HG03439 (cell line): ENCODE data around the gene SNX13.

Source experiments
- ATAC-seq: cut with Tn5 transposase; IDR thresholded peaks from one replicate; pipeline ENCODE4 v1.9.1; 2021; ENCODE audit warnings: mild to moderate bottlenecking, moderate library complexity; ENCODE audit not compliant: unreplicated experiment

Gene SNX13

GRCh38 chr7:17948526-17949238 is 8.4 kb upstream of the SNX13 start:
- no peak for ATAC-seq

DNA sequence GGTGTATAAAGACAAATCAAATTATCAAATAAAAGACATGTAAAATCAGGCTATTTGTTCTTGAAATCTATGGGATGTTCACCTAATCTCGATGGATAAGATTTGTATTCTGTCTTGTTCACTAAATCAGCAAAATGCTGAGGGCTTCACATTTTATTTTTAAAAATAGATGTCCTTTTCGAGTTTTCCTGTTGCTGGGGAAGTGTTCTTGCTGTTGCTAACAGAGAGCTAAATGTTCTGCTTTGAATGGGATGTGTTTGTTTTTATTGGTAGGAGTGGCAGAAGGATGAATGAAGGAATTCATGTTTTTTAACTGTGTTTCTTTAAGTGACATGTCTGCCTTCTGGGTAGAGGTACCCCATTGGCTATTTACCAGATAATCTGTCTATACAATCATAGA is 7.3 kb upstream of the SNX13 start:
- no peak for ATAC-seq

GRCh38 chr7:17946591-17946990 is 6.3 kb upstream of the SNX13 start:
- peak; percentile 68 for ATAC-seq

DNA sequence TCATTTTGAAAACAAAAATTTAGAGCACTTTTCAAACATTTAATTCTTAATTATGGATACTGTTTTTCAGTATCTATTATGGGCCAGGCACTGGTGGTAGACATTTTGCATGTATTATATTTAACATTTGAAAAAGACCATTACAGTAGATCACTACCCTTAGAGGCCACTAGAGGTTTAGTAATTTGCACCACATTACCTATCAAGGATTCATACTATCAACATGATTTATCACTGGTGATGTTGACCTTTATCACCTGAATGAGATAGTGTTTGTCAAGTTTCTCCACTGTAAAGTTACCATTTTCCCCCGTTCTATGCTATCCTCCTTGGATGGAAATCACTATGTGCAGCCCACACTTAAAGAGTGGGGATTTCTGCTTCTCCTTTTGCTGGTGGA is 4.4 kb upstream of the SNX13 start:
- no peak for ATAC-seq

- ATAC-seq = no peak
Measured at GRCh38 chr7:17943006-17943405, 2.7 kb upstream of the SNX13 start.

DNA sequence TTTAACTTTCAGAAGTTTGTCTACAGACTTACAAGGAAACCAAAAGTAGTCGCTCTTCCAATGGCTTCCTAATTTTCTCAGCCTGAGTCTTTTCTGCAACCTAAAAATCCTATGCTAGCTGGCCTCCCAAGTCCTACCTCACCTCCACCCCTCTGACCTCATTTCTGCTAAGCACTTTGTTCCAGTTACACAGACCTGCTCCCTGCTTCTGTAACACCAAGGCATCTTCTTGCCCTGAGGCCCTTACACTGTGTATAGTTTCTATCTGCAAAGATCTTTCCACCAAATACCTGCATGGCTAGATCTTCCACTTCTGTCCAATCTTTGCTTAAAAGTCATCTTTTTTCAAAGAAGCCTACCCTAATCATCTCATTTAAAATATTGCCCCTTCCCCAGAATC is 1.9 kb upstream of the SNX13 start:
- no peak for ATAC-seq

- no peak for ATAC-seq
Measured at GRCh38 chr7:17940951-17941431, 697 bp upstream of the SNX13 start.

DNA sequence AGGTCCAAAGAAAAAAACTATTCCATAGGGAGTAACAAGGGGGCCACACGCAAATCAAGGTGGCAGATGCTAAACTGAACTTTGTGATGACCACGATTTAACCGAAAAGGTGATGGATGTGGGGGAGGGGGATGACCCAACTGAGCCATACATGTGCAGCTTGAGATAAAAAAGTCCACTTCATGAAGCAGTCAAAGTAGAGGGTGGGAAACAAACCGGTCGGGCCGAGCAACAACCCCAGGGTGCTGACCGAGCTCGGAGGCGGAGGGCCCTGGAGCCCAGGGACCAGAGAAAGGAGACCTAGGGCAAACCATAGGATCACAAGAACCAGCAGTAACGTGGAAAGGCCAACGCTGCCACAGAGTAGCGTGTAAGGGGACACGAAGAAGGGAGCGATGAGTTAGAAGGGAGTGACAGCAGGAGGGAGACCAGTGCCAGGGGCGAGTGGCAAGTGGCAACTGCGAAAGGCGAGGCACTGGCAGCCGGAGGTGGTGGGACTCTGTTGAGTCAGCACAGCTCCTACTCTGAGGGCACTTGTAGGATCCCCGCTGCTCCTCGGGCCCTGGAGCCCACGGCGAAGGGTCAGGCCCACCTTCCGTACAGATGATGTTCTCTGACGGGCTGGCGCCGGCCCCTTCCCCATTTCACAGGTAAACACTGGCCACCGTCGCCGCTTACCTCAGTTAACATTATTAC is 540 bp downstream of the SNX13 start:
- peak; percentile 35 for ATAC-seq

- ATAC-seq = no peak
Measured at GRCh38 chr7:17939211-17939605, 1.1 kb downstream of the SNX13 start.

DNA sequence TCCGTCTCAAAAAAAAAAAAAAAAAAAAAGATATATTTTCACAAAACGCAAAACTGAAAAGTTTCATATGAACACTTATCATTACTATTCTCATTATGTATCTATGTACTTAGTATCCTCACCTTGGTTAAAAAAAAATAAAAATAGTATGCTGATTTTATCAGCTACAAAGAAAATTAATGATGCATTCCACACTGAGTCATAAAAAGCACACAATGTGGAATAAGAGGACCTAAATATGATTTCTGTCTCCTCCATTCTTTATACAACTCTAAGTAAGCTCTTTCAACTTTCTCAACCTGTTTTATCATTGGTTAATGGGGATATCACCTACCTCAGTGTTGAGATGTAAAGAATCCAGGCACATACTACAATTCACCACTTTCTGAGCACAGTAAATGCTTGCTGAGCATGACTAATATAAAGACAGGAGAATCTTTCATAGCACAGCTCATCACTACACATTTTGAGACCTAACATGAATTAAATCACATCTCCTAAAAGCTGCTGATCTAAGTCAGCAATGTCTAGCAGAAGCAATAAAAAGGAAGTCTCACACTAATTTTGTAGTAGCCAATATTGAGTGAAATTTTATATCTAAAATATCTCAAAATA is 2.7 kb downstream of the SNX13 start:
- ATAC-seq = no peak

GRCh38 chr7:17936321-17936720 is 4.0 kb downstream of the SNX13 start:
- ATAC-seq = no peak

DNA sequence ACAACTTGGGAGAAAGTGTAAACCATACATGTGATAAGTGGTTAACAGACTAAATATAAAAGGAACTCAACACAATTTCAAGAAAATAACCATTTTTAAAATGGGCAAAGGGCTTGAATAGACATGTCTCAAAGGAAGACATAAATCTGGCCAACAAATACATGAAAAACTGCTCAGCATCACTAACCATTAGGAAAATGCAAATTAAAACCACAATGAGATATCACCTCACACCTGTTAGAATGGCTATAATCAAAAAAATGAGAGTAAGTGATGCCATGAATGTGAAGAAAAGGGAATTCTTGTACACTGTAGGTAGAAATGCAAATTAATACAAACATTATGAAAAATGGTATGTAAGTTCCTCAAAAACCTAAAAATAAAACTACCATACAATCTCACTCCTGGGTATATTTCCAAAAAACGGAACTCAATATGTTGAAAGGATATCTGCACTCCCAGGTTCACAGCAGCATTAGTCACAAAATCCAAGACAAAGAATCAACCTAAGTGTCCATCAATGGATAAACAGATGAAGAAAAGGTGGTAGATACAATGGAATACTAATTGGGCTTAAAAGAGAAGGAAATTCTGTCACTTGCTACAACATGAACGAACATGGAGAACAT is 5.6 kb downstream of the SNX13 start:
- no peak for ATAC-seq

DNA sequence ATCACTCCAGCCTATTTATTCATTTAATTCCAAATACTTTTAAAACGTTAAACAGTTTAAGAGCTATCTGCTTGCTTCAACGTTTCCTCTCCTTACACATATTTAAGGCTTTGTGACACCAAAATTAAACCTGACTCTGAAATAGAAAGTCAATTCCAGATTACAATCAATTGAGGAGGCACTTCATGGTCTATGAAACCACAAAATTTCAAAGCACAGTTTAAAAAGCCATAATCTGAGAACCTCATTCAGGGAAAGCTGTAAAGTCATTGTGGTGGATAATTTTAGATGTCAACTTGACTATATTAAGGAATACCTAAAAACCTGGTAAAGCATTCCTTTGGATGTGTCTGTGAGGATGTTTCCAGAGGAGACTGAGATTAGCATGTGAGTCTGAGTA is 6.2 kb downstream of the SNX13 start:
- no peak for ATAC-seq

- no peak for ATAC-seq
Measured at GRCh38 chr7:17932770-17933169, 7.5 kb downstream of the SNX13 start.

- no peak for ATAC-seq
Measured at GRCh38 chr7:17931069-17931468, 9.2 kb downstream of the SNX13 start.

DNA sequence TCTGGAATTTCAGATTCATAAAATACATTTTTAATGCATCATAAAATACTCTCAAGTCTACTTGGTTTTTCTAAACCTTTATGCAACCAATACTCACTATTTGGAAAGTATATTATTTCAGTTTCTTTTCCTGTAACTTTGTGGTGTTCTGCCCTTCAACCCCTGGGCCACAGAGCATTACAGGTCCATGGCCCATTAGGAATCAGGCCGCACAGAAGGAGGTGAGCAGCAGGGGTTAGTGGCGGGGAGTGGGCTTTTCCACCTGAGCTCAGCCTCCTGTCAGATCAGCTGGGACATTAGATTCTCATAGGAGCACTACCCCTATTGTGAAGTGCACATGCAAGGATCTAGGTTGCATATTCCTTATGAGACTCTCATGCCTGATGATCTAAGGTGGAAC is 9.7 kb downstream of the SNX13 start:
- ATAC-seq = no peak

DNA sequence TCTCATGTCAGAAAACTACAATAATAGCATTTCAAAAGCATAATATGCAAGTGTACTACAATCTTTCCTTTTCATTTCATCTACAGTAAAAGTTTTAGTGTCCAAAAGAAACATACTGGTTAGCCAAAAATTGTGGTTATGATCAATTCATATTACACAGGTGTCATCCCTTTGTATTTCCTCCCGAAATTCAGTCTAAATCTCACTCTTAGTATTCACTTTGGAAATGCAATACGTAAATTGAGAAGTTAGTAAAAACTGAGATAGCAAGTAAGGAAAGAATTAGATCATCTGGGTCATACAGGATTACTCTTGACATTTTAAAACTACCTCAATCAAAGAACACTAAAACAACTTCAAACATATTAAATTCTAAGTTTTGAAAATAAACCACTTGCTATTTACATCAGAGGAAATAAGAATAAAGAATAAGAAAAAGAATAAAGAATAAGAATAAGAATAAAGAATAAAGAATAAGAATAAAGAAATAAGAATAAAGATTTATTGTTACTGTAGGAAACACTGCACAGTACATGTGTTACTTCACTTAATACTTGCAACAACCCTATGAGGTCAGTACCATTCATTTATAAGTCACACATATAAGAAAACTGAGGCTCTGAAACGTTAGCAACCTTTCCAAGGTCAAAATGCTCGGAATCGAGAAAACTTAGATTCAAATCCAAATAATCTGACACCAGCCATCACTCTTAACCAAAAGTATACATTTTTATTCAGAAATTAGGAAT is 10.5 kb downstream of the SNX13 start:
- no peak for ATAC-seq

- ATAC-seq = no peak
Measured at GRCh38 chr7:17928055-17928454, 12.2 kb downstream of the SNX13 start.

- no peak for ATAC-seq
Measured at GRCh38 chr7:17921857-17922416, 18.4 kb downstream of the SNX13 start.

GRCh38 chr7:17917842-17918241 is 22.5 kb downstream of the SNX13 start:
- ATAC-seq = no peak

DNA sequence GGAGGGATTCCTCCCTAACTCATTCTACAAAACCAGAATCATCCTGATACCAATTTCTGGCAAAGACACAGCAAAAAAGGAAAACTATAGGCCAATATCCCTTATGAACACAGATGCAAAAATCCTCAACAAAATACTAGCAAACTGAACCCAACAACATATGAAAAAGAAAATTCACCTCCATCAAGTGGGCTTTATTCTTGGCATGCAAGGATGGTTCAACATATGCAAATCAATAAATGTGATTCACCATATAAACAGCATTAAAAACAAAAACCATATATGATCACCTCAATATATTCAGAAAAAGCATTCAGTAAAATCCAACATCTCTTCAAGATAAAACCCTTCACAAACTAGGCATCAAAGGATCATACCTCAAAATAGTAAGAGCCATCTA is 23.5 kb downstream of the SNX13 start:
- no peak for ATAC-seq
